ENCODE measurements around the gene PDXK.

PDXK gene

GRCh38 chr21:43684424-43684823, 34.5 kb upstream of the PDXK start:
- no peak overlapping the region for H3K4me3 ChIP-seq (ENCODE audit: low read depth, low read length)
- TF ChIP-seq CTCF (IDR thresholded peaks at IDR 0.05; ENCODE audit: low read depth, low read length, missing control alignments), result no peak
- no peak for DNase-seq (ENCODE audit: low read depth)

- no peak overlapping the region for H3K4me3 ChIP-seq (ENCODE audit: low read depth, low read length)
- no peak for DNase-seq (ENCODE audit: low read depth)
- TF ChIP-seq CTCF (IDR thresholded peaks at IDR 0.05; ENCODE audit: low read depth, low read length, missing control alignments), result no peak
Measured at GRCh38 chr21:43686811-43687565, 31.9 kb upstream of the PDXK start.

GRCh38 chr21:43687566-43688399, 31.1 kb upstream of the PDXK start:
- no peak for TF ChIP-seq CTCF (IDR thresholded peaks at IDR 0.05; ENCODE audit: low read depth, low read length, missing control alignments)
- no peak for DNase-seq (ENCODE audit: low read depth)
- no peak overlapping the region for H3K4me3 ChIP-seq (ENCODE audit: low read depth, low read length)

DNA sequence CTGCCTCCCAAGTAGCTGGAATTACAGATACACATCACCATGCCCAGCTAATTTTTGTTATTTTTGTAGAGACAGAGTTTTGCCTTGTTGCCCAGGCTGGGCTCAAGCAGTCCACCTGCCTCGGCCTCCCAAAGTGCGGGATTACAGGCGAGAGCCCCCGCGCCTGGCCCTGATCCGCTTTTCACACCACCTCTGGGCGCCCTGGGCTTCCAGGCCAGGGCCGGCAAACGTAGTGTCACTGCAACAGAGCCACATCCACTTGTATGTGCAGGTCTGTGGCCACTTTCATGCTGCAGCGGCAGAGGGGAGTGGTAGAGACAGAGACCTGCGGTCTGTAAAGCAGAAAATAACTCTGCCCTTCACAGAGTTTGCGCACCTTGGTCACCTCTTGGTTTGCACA, 30.0 kb upstream of the PDXK start:
- no peak for DNase-seq (ENCODE audit: low read depth)
- H3K4me3 ChIP-seq (ENCODE audit: low read depth, low read length), result no peak overlapping the region
- no peak for TF ChIP-seq CTCF (IDR thresholded peaks at IDR 0.05; ENCODE audit: low read depth, low read length, missing control alignments)

GRCh38 chr21:43689556-43690337, 29.2 kb upstream of the PDXK start:
- no peak for TF ChIP-seq CTCF (IDR thresholded peaks at IDR 0.05; ENCODE audit: low read depth, low read length, missing control alignments)
- no peak overlapping the region for H3K4me3 ChIP-seq (ENCODE audit: low read depth, low read length)
- DNase-seq (ENCODE audit: low read depth), result no peak

DNA sequence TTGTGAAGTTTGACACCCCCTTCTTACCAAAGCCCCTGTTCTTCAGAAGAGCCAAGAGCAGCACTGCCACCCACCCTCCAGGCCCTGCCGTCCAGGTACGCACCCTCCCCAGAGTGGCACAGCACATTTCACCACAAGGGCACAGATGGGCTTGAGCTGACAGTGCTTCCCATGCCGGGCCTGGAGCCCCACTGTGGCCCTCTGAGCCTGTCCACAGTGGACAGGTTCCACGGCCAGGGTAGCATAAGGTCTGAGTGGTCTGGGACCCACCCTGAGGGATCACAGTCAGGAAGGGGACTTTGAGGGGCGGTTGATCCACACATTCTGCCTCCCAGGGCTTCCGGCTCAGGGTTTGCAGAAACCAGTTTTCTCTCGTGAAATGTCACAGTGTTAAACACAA, 28.6 kb upstream of the PDXK start:
- no peak overlapping the region for H3K4me3 ChIP-seq (ENCODE audit: low read depth, low read length)
- no peak for TF ChIP-seq CTCF (IDR thresholded peaks at IDR 0.05; ENCODE audit: low read depth, low read length, missing control alignments)
- DNase-seq (ENCODE audit: low read depth), result no peak

Data from GM12864 (cell line).